WERI-Rb-1 (cell line): ENCODE data around the gene ANXA4.
"Not testable (repeated sequence)": the region's sequence is repeated elsewhere in the genome, so short reads cannot be mapped to it uniquely, and the experiment has no call there.

Experiments
- DNase-seq: peaks from one replicate; pipeline ENCODE4 v3.0.0-alpha.2; 2020
- H3K27ac ChIP-seq: fragments of 250-450 bp; sonication (Bioruptor Pico); 2 replicates; pipeline ENCODE4 v1.5.1; 2020; ENCODE audit warnings: mild to moderate bottlenecking, moderate library complexity
- H3K27me3 ChIP-seq: fragments of 250-450 bp; sonication (Bioruptor Pico); 2 replicates; pipeline ENCODE4 v1.5.1; 2021; ENCODE audit warnings: mild to moderate bottlenecking, low read depth, moderate library complexity; ENCODE audit not compliant: insufficient read depth, severe bottlenecking
- H3K36me3 ChIP-seq: fragments of 250-450 bp; sonication (Bioruptor Pico); 2 replicates; pipeline ENCODE4 v1.5.1; 2020; ENCODE audit warnings: mild to moderate bottlenecking, moderate library complexity
- H3K4me3 ChIP-seq: 2 replicates; pipeline ENCODE4 v1.5.1; 2011; ENCODE audit warnings: low read depth, mild to moderate bottlenecking, control low read depth, low read length
- H3K9me3 ChIP-seq: fragments of 250-450 bp; sonication (Bioruptor Pico); 2 replicates; pipeline ENCODE4 v1.5.1; 2021; ENCODE audit warnings: mild to moderate bottlenecking, moderate library complexity; ENCODE audit not compliant: severe bottlenecking
- TF ChIP-seq, protein P1 (sequence below): IDR thresholded peaks from 2 replicates; pipeline ENCODE4 v1.5.1; 2011; ENCODE audit warnings: low read depth, mild to moderate bottlenecking, control low read depth, inconsistent platforms, low read length

Gene ANXA4

DNA sequence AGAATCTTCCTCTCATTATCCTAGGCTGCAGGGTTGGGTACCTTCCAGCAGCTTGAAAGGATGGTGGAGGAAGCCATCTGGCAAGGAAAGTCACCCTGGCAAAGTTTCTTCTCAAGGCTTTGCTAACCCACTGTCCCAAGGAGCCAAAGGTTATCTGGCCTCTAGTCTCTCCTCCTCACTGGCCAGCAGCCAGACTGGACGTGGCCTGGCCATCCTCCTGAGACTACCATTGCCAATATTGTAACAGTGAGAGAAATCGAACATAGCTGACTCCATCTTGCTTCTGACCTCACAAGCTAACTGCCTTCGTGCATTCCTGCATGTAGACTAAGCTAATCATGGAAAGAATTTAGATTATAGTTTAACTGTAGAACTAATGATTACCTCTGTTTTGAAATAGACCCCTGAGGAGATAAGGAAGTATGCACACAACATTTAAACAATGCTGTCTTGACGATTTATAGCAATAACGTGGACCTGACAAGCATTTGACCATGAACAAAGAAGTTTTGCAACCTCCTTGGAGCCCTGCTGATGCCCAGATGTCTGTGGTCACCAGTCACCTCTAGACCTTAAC, 7.8 kb upstream of the ANXA4 start:
- Histone ChIP-seq H3K27ac (no peak overlapping the region), H3K36me3 (no peaks in the 10 kb centered on the region), H3K9me3 (no peaks in the 10 kb centered on the region), H3K27me3 (no peaks in the 10 kb centered on the region), H3K4me3 (no peak overlapping the region)
- DNase-seq = no peak
- TF ChIP-seq, protein P1, sequence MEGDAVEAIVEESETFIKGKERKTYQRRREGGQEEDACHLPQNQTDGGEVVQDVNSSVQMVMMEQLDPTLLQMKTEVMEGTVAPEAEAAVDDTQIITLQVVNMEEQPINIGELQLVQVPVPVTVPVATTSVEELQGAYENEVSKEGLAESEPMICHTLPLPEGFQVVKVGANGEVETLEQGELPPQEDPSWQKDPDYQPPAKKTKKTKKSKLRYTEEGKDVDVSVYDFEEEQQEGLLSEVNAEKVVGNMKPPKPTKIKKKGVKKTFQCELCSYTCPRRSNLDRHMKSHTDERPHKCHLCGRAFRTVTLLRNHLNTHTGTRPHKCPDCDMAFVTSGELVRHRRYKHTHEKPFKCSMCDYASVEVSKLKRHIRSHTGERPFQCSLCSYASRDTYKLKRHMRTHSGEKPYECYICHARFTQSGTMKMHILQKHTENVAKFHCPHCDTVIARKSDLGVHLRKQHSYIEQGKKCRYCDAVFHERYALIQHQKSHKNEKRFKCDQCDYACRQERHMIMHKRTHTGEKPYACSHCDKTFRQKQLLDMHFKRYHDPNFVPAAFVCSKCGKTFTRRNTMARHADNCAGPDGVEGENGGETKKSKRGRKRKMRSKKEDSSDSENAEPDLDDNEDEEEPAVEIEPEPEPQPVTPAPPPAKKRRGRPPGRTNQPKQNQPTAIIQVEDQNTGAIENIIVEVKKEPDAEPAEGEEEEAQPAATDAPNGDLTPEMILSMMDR = no peak

DNA sequence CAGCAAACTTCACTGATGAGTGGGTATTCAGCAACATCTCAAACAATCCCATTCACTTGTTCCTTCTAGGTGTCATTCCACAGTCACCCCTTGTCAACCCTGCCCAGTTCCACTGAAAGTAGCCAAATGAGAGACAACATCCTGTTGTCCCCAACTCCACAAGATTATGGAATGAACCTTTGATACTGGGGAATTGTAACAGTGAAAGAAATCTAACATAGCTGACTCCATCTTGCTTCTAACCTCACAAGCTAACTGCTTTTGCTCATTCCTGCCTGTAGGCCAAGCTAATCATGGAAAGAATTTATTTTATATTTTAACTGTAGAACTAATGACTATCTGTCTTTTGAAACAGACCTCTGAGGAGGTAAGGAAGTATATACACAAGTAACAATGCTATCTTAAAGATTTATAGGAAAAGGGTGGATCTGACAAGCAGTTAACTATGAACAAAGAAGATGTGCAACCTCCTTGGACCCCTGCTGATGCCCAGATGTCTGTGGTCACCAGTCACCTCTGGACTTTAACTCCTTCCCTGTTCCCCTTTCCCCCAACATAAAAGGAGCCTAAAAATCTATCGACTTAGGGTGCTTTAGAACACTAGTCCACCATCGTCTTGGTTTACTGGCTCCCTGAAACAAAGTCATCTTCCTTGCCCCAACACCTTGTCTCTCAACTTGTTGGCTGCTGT, 6.9 kb upstream of the ANXA4 start:
- Histone ChIP-seq H3K27ac (no peak overlapping the region), H3K27me3 (no peaks in the 10 kb centered on the region)

DNA sequence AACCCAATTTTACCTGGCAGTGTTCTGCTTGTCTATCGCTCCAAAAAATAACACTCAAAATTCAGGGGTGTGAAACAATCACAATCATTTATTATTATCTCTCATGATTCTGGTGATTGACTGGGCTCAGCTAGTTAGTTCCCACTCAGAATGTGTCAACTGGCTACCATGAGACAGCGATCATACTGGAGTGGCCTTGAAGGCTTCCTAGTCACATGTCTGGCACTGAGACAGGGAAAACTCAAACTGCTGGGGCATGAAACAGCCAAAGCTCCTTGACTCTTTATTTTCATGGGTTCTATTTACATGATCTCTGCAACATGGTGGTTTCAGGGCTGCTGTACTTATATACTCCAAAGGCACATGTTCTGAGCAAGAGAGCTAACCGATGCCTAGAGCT, 6.2 kb upstream of the ANXA4 start:
- H3K27ac ChIP-seq = no peak overlapping the region
- H3K4me3 ChIP-seq = no peak overlapping the region
- no peaks in the 10 kb centered on the region for H3K36me3 ChIP-seq
- H3K27me3 ChIP-seq = no peaks in the 10 kb centered on the region
- TF ChIP-seq, protein P1 = no peak
- no peak for DNase-seq
- no peaks in the 10 kb centered on the region for H3K9me3 ChIP-seq

More for the DNA sequence above, 6.9 kb upstream of the ANXA4 start:
- no peak overlapping the region for H3K4me3 ChIP-seq
- TF ChIP-seq, protein P1 = no peak
- no peaks in the 10 kb centered on the region for H3K9me3 ChIP-seq
- no peak for DNase-seq
- H3K36me3 ChIP-seq = no peaks in the 10 kb centered on the region

DNA sequence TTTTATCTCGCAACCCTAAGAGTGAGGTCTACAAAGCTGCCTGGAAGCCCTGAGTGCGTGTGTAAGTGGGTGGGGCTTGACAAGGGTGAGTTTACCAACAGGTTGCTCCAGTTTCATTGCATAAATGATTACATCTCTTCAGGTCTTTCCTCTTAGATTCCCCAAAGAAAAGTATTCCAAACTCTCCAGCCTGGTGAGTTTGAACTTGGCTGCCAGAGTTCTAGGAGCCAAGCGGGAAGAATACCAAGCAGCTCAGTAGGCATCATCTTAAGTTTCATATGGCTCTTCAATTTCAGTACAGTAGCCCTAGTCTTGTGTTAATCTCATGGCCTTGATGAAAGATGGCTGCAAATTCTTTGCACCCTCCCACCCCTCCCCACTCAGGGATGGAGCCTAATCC, 3.8 kb upstream of the ANXA4 start:
- DNase-seq, H3K36me3 ChIP-seq, H3K27me3 ChIP-seq, H3K27ac ChIP-seq, H3K4me3 ChIP-seq, H3K9me3 ChIP-seq: not testable (repeated sequence)

DNA sequence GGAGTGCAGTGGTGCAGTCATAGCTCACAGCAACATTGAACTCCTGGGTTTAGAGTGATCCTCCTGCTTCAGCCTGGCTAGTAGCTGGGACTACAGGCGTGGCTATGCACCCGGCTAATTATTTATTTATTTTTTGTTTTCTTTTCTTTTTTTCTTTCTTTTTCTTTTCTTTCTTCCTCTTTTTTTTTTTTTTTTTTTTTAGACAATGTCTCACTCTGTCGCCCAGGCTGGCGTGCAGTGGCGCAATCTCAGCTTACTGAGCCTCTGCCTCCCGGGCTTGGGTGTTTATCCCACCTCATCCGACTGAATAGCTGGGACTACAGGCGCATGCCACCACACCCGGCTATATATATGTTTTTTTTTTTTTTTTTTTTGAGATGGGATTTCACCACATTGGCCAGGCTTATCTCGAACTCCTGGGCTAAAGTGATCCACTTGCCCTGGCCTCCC, 1.4 kb upstream of the ANXA4 start:
- Histone ChIP-seq H3K36me3 (no peaks in the 10 kb centered on the region), H3K4me3 (no peak overlapping the region), H3K27ac (no peak overlapping the region), H3K9me3 (no peaks in the 10 kb centered on the region), H3K27me3 (no peaks in the 10 kb centered on the region)
- no peak for DNase-seq
- TF ChIP-seq, protein P1 = no peak

DNA sequence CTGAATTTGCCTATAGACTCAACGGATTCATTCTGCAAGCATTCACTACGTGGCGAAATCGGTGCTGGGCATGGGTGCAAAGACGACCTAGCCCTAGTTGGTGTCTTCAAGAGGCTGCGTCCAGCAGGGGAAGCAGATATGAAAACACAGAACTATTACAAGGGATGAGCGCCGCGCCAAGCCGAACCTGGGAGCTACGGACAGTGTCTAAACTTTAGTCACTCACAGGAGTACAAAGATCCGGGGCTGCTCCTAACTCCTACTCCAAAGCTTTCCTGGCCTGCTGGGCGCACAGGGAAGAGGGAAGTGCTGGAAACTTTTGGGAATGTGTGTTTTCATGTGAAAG, 732 bp upstream of the ANXA4 start:
- TF ChIP-seq, protein P1 = no peak
- DNase-seq = peak; percentile 71
- peak overlapping the region; percentile 74 for H3K4me3 ChIP-seq
- H3K36me3 ChIP-seq = no peaks in the 10 kb centered on the region
- no peaks in the 10 kb centered on the region for H3K9me3 ChIP-seq
- H3K27ac ChIP-seq = peak overlapping the region; percentile 80
- H3K27me3 ChIP-seq = no peaks in the 10 kb centered on the region
